KMS-11 (cell line): ENCODE results near the gene ANKRD1.
"Not testable (repeated sequence)": the region's sequence is repeated elsewhere in the genome, so short reads cannot be mapped to it uniquely, and the experiment has no call there.

Source experiments
- H2AFZ ChIP-seq: fragments of 200-600 bp; sonication (generic); 2 replicates; pipeline ENCODE4 v1.6.1; 2016; ENCODE audit warnings: antibody characterized with exemption, mixed run types, low read depth
- H3K27ac ChIP-seq: fragments of 200-600 bp; sonication (generic); 2 replicates; pipeline ENCODE4 v1.6.1; 2016; ENCODE audit warnings: mild to moderate bottlenecking, mixed run types
- H3K27me3 ChIP-seq: fragments of 200-600 bp; sonication (generic); 2 replicates; pipeline ENCODE4 v1.6.1; 2017; ENCODE audit warnings: mild to moderate bottlenecking, low read depth, mixed run types, moderate library complexity; ENCODE audit not compliant: insufficient read depth
- H3K36me3 ChIP-seq: fragments of 200-600 bp; sonication (generic); 2 replicates; pipeline ENCODE4 v1.6.1; 2017; ENCODE audit warnings: mild to moderate bottlenecking, mixed run types; ENCODE audit not compliant: insufficient read depth
- H3K4me1 ChIP-seq: fragments of 200-600 bp; sonication (generic); 2 replicates; pipeline ENCODE4 v1.6.1; 2016; ENCODE audit warnings: mild to moderate bottlenecking, low read depth, mixed run types; ENCODE audit not compliant: poor library complexity, severe bottlenecking
- H3K4me2 ChIP-seq: fragments of 200-600 bp; sonication (generic); 2 replicates; pipeline ENCODE4 v1.7.0; 2016; ENCODE audit warnings: mild to moderate bottlenecking, mixed run types
- H3K4me3 ChIP-seq: fragments of 200-600 bp; sonication (generic); IDR thresholded peaks from 2 replicates; pipeline ENCODE4 v1.6.1; 2017; ENCODE audit warnings: low read depth, low read length, mixed read lengths; ENCODE audit not compliant: insufficient read depth
- H3K79me2 ChIP-seq: fragments of 200-600 bp; sonication (generic); 2 replicates; pipeline ENCODE4 v1.6.1; 2016; ENCODE audit warnings: low read depth, mixed run types; ENCODE audit not compliant: insufficient read depth
- H3K9ac ChIP-seq: fragments of 200-600 bp; sonication (generic); 2 replicates; pipeline ENCODE4 v1.6.1; 2016; ENCODE audit warnings: mild to moderate bottlenecking, mixed run types
- H4K20me1 ChIP-seq: fragments of 200-600 bp; sonication (generic); 2 replicates; pipeline ENCODE4 v1.6.1; 2016; ENCODE audit warnings: mild to moderate bottlenecking, mixed run types; ENCODE audit not compliant: insufficient read depth
- TF ChIP-seq, protein P1 (sequence below): fragments of 200-600 bp; sonication (generic); conservative IDR thresholded peaks from 2 replicates; pipeline ENCODE4 v1.6.1; 2017; ENCODE audit warnings: low read depth, mild to moderate bottlenecking, antibody characterized with exemption, low read length, moderate library complexity, mixed read lengths

Gene ANKRD1

DNA sequence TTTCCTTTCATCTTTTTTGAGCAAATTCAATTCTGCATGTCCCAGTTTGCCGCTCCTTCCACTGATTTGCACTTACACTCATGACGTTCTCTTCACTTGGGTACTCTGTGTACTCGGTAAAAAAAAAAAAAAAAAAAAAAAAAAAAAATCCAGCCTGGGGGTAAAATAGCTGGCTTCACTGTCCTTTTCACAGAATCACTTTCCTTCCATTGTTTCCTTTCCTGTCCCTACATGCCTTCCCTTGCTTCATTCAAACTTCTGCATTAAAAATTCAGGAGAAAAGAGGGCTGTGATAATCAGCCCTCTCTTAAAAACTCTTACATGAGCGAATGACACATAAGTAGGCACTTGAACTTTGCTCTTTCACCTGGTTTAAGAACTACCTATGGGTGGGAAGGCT is 8.7 kb downstream of the ANKRD1 start:
- Histone ChIP-seq H3K27ac (no peak overlapping the region), H3K79me2 (no peaks in the 10 kb centered on the region), H3K4me2 (no peak overlapping the region), H4K20me1 (no peaks in the 10 kb centered on the region), H3K27me3 (no peaks in the 10 kb centered on the region), H3K4me1 (peaks cover 4% of the 10 kb centered on the region), H3K9ac (no peak overlapping the region), H3K36me3 (no peaks in the 10 kb centered on the region), H2AFZ (no peak overlapping the region), H3K4me3 (no peak overlapping the region)
- TF ChIP-seq, protein P1, sequence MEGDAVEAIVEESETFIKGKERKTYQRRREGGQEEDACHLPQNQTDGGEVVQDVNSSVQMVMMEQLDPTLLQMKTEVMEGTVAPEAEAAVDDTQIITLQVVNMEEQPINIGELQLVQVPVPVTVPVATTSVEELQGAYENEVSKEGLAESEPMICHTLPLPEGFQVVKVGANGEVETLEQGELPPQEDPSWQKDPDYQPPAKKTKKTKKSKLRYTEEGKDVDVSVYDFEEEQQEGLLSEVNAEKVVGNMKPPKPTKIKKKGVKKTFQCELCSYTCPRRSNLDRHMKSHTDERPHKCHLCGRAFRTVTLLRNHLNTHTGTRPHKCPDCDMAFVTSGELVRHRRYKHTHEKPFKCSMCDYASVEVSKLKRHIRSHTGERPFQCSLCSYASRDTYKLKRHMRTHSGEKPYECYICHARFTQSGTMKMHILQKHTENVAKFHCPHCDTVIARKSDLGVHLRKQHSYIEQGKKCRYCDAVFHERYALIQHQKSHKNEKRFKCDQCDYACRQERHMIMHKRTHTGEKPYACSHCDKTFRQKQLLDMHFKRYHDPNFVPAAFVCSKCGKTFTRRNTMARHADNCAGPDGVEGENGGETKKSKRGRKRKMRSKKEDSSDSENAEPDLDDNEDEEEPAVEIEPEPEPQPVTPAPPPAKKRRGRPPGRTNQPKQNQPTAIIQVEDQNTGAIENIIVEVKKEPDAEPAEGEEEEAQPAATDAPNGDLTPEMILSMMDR = no peak

DNA sequence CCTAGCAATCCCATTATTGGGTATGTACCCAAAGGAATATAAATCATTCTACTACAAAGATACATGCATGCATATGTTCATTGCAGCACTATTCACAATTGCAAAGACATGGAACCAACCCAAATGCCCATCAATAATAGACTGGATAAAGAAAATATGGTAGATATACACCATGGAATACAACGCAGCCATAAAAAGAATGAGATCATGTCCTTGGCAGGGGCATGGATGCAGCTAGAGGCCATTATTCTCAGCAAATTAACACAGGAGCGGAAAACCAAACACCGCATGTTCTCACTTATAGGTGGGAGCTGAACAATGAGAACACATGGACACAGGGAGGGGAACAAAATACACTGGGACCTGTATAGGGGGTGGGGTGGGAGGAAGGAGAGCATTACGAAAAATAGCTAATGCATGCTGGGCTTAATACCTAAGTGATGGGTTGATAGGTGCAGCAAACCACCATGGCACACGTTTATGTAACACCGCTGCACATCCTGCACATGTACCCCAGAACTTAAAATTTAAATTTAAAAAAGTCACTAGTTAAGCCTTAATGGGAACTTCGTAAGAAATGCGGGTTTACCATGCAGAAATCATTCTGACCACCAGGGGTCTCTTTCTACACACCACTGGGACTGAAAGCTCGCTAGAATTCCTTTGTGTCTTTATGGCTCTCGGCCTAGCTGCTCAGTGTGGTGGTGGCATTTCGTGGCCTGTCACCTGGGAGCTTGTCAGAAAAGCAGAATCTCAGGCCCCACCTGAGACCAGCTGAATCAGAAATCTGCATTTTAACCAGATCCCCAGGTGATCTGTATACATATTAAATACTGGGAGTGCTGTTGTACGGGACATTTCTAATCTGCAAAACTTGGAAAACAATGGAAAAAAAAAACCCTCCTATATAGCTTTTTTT is 9.5 kb downstream of the ANKRD1 start:
- no peaks in the 10 kb centered on the region for H4K20me1 ChIP-seq
- TF ChIP-seq, protein P1 = peak; percentile 82
- H3K36me3 ChIP-seq = no peaks in the 10 kb centered on the region
- H3K9ac ChIP-seq = no peak overlapping the region
- no peaks in the 10 kb centered on the region for H3K27me3 ChIP-seq
- no peak overlapping the region for H3K4me2 ChIP-seq
- H3K4me1 ChIP-seq = peaks cover 4% of the 10 kb centered on the region
- no peak overlapping the region for H3K27ac ChIP-seq
- H2AFZ ChIP-seq = no peak overlapping the region
- H3K79me2 ChIP-seq = no peaks in the 10 kb centered on the region
- H3K4me3 ChIP-seq = no peak overlapping the region

DNA sequence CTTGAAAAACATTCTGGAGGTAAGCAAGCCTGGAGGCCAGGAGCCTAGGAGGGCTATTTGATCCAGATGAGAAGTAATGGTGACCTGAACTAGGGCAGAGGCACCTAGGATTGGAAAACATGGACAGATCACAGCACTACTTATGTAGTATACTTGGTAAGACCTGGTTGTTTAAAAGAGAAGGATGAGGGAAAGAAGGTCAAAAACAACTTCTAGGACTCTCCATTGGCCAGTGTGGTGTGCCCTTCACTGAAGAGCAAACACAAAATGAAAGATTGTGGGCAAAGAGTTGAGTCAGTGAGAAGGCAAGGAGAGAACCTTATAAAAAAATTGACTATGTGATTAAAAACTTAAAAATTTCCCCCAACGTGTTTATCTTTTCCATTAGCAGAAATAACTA is 14.3 kb downstream of the ANKRD1 start:
- TF ChIP-seq, protein P1 = no peak

DNA sequence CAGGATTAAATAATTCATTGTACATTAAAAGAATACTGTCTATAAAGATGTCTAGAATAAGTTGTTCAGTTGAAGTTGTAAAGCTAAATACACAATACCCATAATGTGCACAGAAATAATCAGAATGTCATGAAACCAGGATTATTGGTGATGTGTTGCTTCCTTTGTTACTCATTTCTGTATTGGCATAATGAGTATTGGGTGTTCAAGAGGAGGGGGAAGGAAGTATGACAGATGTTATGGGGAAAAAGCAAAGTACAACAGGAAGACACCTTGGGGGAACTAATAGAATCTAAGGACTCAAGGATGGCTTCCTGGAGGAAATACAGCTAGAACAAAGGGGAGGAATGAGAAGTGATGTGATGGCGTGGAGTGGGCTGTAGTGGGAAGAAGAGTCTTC is 15.0 kb downstream of the ANKRD1 start:
- Histone ChIP-seq H3K4me2 (no peak overlapping the region), H3K36me3 (no peaks in the 10 kb centered on the region), H3K4me3 (no peak overlapping the region), H3K9ac (no peak overlapping the region), H3K27ac (no peak overlapping the region), H4K20me1 (no peaks in the 10 kb centered on the region), H3K79me2 (no peaks in the 10 kb centered on the region), H2AFZ (no peak overlapping the region), H3K27me3 (no peaks in the 10 kb centered on the region), H3K4me1 (no peaks in the 10 kb centered on the region)
- TF ChIP-seq, protein P1 = no peak

More for the DNA sequence above, 14.3 kb downstream of the ANKRD1 start:
- H4K20me1 ChIP-seq = no peaks in the 10 kb centered on the region
- H3K4me3 ChIP-seq = no peak overlapping the region
- H3K27me3 ChIP-seq = no peaks in the 10 kb centered on the region
- H3K79me2 ChIP-seq = no peaks in the 10 kb centered on the region
- peaks cover under 1% of the 10 kb centered on the region for H3K4me1 ChIP-seq
- H3K9ac ChIP-seq = no peak overlapping the region
- H2AFZ ChIP-seq = no peak overlapping the region
- H3K27ac ChIP-seq = no peak overlapping the region
- H3K36me3 ChIP-seq = no peaks in the 10 kb centered on the region
- H3K4me2 ChIP-seq = no peak overlapping the region

DNA sequence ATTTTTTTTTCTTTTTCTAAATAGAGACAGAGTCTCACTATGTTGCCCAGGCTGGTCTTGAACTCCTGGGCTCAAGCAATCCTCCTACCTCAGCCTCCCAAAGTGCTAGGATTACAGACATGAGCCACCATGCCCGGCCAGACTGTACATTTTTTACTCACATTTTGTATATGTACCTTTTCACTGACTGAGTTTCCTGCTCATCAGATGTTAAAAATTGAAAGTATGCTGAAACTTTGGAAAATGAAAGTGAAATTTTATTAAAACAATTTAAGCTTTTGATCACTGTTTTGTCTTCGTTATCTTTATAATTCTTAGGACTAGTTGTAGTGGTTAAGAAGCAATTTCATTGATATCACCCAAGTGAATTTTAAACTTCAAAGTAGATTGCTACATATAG is 24.0 kb downstream of the ANKRD1 start:
- not testable (repeated sequence) for H3K36me3 ChIP-seq, H3K4me3 ChIP-seq, H3K79me2 ChIP-seq

More for the DNA sequence above, 24.0 kb downstream of the ANKRD1 start:
- H3K27ac ChIP-seq, H4K20me1 ChIP-seq, H3K4me2 ChIP-seq, H3K9ac ChIP-seq, H3K27me3 ChIP-seq, H2AFZ ChIP-seq, H3K4me1 ChIP-seq: not testable (repeated sequence)
